HG03439 (cell line): ENCODE results near the gene CRYBB2.
"Not testable (repeated sequence)": the region's sequence is repeated elsewhere in the genome, so short reads cannot be mapped to it uniquely, and the experiment has no call there.

Source experiments
- ATAC-seq: cut with Tn5 transposase; IDR thresholded peaks from one replicate; pipeline ENCODE4 v1.9.1; 2021; ENCODE audit warnings: mild to moderate bottlenecking, moderate library complexity; ENCODE audit not compliant: unreplicated experiment

CRYBB2 gene

GRCh38 chr22:25232301-25232700 lies 12.9 kb downstream of the CRYBB2 start:
- no peak for ATAC-seq

GRCh38 chr22:25233706-25234105 lies 14.3 kb downstream of the CRYBB2 start:
- not testable (repeated sequence) for ATAC-seq

DNA sequence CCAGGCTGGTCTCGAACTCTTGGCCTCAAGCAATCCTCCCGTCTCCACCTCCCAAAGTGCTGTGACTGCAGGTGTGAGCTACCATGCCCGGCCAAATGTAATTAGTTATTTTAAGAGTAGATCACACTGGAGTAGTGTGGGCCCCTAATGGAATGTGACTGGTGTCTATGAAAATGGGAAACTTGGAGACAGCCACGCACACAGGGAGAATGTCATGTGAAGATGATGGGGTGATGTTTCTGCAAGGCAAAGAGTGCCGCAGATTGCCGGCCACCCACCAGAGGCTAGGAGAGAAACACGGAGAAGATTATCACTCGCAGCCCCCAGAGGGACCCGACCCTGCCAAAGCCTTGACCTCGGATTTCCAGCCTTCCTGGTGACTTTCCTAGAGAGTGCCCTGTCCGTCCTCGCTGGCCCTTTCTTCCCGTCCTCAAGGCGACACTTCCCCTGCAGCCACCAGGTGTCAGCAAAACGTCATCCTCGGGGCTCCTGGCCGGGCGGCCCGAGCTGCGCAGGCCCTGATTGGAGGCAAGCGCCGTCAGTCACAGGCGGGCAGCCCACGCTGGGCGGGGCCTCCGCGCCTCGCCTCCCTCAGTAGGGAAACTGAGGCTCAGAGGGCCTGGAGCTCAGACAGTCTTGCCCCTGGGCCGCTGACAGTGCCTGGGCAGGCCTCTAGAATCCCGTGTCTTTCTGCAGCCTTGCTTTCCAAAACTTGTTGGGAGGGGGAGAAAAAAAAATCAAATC lies 16.3 kb downstream of the CRYBB2 start:
- ATAC-seq, result no peak

DNA sequence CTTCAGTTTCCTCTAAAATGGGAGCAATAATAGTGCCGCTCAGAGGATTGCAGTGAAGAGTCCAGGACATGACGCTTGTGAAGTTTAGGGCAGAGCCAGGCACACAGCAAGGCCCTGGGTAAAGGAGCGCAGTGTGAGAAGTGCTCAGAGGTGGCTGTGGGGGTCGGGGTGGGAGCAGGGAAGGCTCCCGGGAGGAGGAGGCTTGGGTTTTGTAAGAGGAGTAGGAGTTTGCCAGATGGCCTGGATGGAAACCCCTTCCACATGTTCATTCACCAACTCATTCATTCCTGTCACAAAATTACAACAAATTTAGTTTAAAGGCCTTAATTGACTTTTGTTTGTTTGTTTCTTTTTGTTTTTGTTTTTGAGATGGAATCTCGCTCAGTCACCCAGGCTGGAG lies 17.0 kb downstream of the CRYBB2 start:
- no peak for ATAC-seq

GRCh38 chr22:25237503-25237902 lies 18.1 kb downstream of the CRYBB2 start:
- ATAC-seq, result no peak

DNA sequence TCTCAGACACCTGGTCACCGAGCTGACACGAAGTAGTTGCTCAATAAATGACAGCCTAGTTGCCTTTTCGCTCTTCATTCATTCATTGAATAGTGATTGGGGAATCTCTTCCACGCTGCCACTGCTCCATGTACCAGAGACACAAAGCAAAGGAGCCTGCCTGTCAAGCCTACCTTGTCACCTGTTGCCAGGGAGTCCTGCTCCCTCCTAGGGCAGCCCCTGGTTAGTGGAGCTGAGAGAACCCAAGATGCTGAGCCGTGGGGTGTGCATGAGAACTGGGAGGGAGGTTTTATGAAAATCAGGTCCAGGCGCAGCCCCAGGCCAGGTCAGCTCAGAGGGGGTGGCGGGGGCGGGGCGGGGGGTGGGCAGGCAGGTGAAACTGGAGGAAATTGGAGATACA lies 18.6 kb downstream of the CRYBB2 start:
- not testable (repeated sequence) for ATAC-seq

- not testable (repeated sequence) for ATAC-seq
Observed at GRCh38 chr22:25255169-25255568, 35.7 kb downstream of the CRYBB2 start.

DNA sequence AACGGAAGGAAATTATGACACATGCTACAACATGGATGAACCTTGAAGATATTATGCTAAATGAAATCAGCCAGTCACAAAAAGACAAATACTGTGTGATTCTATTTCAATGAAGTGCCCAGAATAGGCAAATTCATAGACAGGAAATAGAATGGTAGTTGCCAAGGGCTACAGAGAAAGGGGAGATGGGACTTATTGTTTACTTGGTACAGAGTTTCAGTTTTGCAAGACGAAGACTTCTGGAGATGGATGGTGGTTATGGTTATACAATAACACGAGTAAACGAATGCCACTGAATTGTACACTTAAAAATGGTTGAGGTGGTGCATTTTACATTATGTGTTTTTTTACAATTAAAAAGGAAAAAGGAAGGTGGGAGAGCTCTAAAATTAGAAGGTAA lies 48.1 kb downstream of the CRYBB2 start:
- not testable (repeated sequence) for ATAC-seq

DNA sequence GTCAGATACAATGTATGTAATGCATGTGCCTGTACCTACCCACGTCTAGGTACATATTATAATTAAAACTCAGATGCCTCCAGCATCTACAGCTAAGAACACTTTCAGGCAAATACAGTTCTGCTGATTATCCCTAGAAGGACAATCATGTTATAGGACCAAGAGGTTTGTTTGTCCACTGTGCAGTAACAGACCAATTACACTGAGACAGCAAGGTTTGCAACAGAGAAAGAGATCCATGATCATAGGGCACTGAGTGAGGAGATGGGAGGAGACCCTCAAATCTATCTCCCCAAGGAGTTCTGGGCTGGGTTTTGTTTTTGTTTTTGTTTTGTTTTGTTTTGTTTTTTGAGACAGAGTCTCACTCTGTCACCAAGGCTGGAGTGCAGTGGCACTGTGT lies 49.5 kb downstream of the CRYBB2 start:
- ATAC-seq, result not testable (repeated sequence)

GRCh38 chr22:25270061-25270460 lies 50.6 kb downstream of the CRYBB2 start:
- not testable (repeated sequence) for ATAC-seq

GRCh38 chr22:25273231-25273630 lies 53.8 kb downstream of the CRYBB2 start:
- ATAC-seq, result not testable (repeated sequence)

- ATAC-seq, result not testable (repeated sequence)
Observed at GRCh38 chr22:25273928-25274327, 54.5 kb downstream of the CRYBB2 start.

DNA sequence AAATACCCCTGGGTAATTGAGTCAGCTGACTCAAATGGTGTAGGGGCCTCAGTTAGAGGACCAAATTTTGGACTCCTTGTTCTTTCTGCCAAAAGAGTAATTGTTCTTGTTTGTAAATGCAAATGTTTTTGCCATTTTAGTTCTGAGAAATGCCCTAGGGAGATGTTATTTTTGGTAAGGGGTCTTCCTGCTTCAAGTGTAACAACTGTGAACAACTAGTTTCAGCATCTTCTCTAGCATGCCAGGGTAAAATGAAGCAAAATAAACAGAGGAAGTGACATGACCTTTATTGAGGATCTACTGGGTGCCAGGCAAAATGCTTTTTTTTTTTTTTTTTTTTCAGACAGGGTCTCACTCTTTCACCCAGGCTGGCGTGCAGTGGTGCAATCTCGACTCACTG lies 60.7 kb downstream of the CRYBB2 start:
- not testable (repeated sequence) for ATAC-seq
